WTC11 (cell line): Measurements from ENCODE around the gene ZDHHC22. TPM values are rescaled to one million over a fixed set of nuclear protein-coding genes. Genes with fewer than 3 reads are reported as not detected.
A peak's percentile ranks its signal among the peaks of the same experiment; 100 is the strongest.

Experiments used
- ATAC-seq: fragments of 200-7000 bp; cut with Tn5 transposase; 2 replicates; pipeline ENCODE4 v1.10.0; 2021; ENCODE audit warnings: mild to moderate bottlenecking, moderate library complexity
- CTCF ChIA-PET: fragments of 300-600 bp; sonication (Branson Sonifier 250); formaldehyde crosslinking; loops from one replicate; lab custom pipeline; 2021; ENCODE audit warnings: antibody characterized with exemption; lab: Charles Lee
- POLR2A ChIA-PET: fragments of 350-600 bp; sonication (Branson Sonifier 250); formaldehyde crosslinking; loops from one replicate; lab custom pipeline; 2021; ENCODE audit warnings: antibody characterized with exemption; lab: Charles Lee
- DNase-seq: peaks from one replicate; pipeline ENCODE4 v3.0.0; 2021; ENCODE audit warnings: low spot score
- H3K27ac Mint-ChIP-seq: 2 replicates; pipeline ENCODE4 v1.8.0; 2021; ENCODE audit warnings: mixed read lengths
- H3K27me3 Mint-ChIP-seq: 2 replicates; pipeline ENCODE4 v1.8.0; 2021; ENCODE audit warnings: low read depth, mild to moderate bottlenecking, moderate library complexity, mixed read lengths
- H3K36me3 Mint-ChIP-seq: 2 replicates; pipeline ENCODE4 v1.8.0; 2021; ENCODE audit warnings: mixed read lengths
- H3K4me1 Mint-ChIP-seq: 2 replicates; pipeline ENCODE4 v1.8.0; 2022; ENCODE audit warnings: mixed read lengths
- H3K4me3 Mint-ChIP-seq: 2 replicates; pipeline ENCODE4 v1.8.0; 2021; ENCODE audit warnings: mild to moderate bottlenecking, moderate library complexity, mixed read lengths
- H3K9me3 Mint-ChIP-seq: 2 replicates; pipeline ENCODE4 v1.8.0; 2021; ENCODE audit warnings: mixed read lengths
- CBFB ChIP-seq: sonication (generic); formaldehyde crosslinking; IDR thresholded peaks from 2 replicates; pipeline ENCODE4 v1.8.1; 2022; ENCODE audit warnings: mild to moderate bottlenecking, low read depth, missing genetic modification reagents
- CREM ChIP-seq: sonication (generic); formaldehyde crosslinking; IDR thresholded peaks from 2 replicates; pipeline ENCODE4 v1.8.1; 2022; ENCODE audit warnings: mild to moderate bottlenecking, missing genetic modification reagents, moderate library complexity
- ELF4 ChIP-seq: sonication (generic); formaldehyde crosslinking; IDR thresholded peaks from 2 replicates; pipeline ENCODE4 v1.8.1; 2022; ENCODE audit warnings: low read depth, mild to moderate bottlenecking, moderate library complexity, missing genetic modification reagents
- NFE2L1 ChIP-seq: sonication (generic); formaldehyde crosslinking; IDR thresholded peaks from 2 replicates; pipeline ENCODE4 v1.8.1; 2023; ENCODE audit warnings: missing genetic modification reagents
- NR1H2 ChIP-seq: sonication (generic); formaldehyde crosslinking; IDR thresholded peaks from 2 replicates; pipeline ENCODE4 v1.9.0; 2021; ENCODE audit warnings: mild to moderate bottlenecking, moderate library complexity, missing genetic modification reagents
- TCF7 ChIP-seq: sonication (generic); formaldehyde crosslinking; IDR thresholded peaks from 2 replicates; pipeline ENCODE4 v1.8.0; 2022; ENCODE audit warnings: mild to moderate bottlenecking, low read depth, missing genetic modification reagents, moderate library complexity
- TEAD1 ChIP-seq: sonication (generic); formaldehyde crosslinking; IDR thresholded peaks from 2 replicates; pipeline ENCODE4 v1.8.0; 2022; ENCODE audit warnings: mild to moderate bottlenecking, missing genetic modification reagents
- ZBTB21 ChIP-seq: sonication (generic); formaldehyde crosslinking; IDR thresholded peaks from 2 replicates; pipeline ENCODE4 v1.8.1; 2023; ENCODE audit warnings: mild to moderate bottlenecking, missing genetic modification reagents, borderline replicate concordance
- ZNF219 ChIP-seq: sonication (generic); formaldehyde crosslinking; IDR thresholded peaks from 2 replicates; pipeline ENCODE4 v1.8.0; 2023; ENCODE audit warnings: missing genetic modification reagents, mild to moderate bottlenecking, borderline replicate concordance
- ZNF317 ChIP-seq: sonication (generic); formaldehyde crosslinking; IDR thresholded peaks from 2 replicates; pipeline ENCODE4 v1.8.1; 2023; ENCODE audit warnings: low read depth, mild to moderate bottlenecking, moderate library complexity, missing genetic modification reagents, borderline replicate concordance
- total RNA-seq: library from RNA; stranded (reverse); gene quantifications from 3 replicates; pipeline ENCODE4 v1.2.3, GENCODE V29; 2021
- TF ChIP-seq, protein P1 (sequence below): sonication (generic); formaldehyde crosslinking; IDR thresholded peaks from 2 replicates; pipeline ENCODE4 v1.8.1; 2023; ENCODE audit warnings: mild to moderate bottlenecking, missing genetic modification reagents, moderate library complexity
- TF ChIP-seq, protein P2 (sequence below): fragments of 250-450 bp; sonication (Bioruptor Pico); IDR thresholded peaks from 2 replicates; pipeline ENCODE4 v1.9.0; 2021; ENCODE audit warnings: mild to moderate bottlenecking, borderline replicate concordance
- TF ChIP-seq, protein P3 (sequence below): sonication (generic); formaldehyde crosslinking; IDR thresholded peaks from 2 replicates; pipeline ENCODE4 v1.8.0; 2022; ENCODE audit warnings: mild to moderate bottlenecking, missing genetic modification reagents
- TF ChIP-seq, protein P4 (sequence below): sonication (generic); formaldehyde crosslinking; IDR thresholded peaks from 2 replicates; pipeline ENCODE4 v1.8.1; 2023; ENCODE audit warnings: mild to moderate bottlenecking, missing genetic modification reagents
- TF ChIP-seq, protein P5 (sequence below): sonication (generic); formaldehyde crosslinking; IDR thresholded peaks from 2 replicates; pipeline ENCODE4 v1.8.1; 2022; ENCODE audit warnings: low read depth, mild to moderate bottlenecking, moderate library complexity, missing genetic modification reagents, borderline replicate concordance

Gene ZDHHC22
- total RNA-seq, 1 experiment from 2014 or later = 47.7 TPM

DNA sequence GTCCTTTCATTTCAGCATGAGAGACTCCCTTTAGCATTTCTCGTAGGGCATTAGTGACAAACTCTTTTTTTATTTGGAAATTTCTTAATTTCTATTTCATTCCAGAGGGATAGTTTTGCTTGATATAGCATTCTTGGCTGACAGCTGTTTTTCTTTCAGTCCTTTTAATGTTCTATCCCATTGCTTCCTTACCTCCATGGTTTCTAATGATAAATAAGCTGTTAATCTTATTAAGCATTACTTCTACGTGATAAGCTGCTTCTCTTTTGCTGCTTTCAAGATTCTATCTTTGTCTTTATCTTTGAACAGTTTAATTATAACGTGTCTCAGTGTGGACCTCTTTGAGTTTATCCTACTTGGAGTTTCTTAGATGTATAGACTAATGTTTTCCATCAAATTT lies 28.5 kb upstream of the ZDHHC22 start:
- Mint-ChIP-seq H3K27me3 (peaks cover 2% of the 10 kb centered on the region; the same call in 1 of the 2 replicates), H3K9me3 (peaks cover 29% of the 10 kb centered on the region), H3K4me1 (no peaks in the 10 kb centered on the region), H3K27ac (no peak overlapping the region), H3K36me3 (peaks cover 12% of the 10 kb centered on the region; the same call in 1 of the 2 replicates)
- CTCF ChIA-PET = no interaction called here
- ATAC-seq = no peak
- TF ChIP-seq CREM (no peak), TCF7 (CRISPR knock-in tag) (no peak), ZNF317 (peak; percentile 90)
- TF ChIP-seq, protein P1, sequence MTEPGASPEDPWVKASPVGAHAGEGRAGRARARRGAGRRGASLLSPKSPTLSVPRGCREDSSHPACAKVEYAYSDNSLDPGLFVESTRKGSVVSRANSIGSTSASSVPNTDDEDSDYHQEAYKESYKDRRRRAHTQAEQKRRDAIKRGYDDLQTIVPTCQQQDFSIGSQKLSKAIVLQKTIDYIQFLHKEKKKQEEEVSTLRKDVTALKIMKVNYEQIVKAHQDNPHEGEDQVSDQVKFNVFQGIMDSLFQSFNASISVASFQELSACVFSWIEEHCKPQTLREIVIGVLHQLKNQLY (CRISPR knock-in tag) = no peak
- TF ChIP-seq, protein P2, sequence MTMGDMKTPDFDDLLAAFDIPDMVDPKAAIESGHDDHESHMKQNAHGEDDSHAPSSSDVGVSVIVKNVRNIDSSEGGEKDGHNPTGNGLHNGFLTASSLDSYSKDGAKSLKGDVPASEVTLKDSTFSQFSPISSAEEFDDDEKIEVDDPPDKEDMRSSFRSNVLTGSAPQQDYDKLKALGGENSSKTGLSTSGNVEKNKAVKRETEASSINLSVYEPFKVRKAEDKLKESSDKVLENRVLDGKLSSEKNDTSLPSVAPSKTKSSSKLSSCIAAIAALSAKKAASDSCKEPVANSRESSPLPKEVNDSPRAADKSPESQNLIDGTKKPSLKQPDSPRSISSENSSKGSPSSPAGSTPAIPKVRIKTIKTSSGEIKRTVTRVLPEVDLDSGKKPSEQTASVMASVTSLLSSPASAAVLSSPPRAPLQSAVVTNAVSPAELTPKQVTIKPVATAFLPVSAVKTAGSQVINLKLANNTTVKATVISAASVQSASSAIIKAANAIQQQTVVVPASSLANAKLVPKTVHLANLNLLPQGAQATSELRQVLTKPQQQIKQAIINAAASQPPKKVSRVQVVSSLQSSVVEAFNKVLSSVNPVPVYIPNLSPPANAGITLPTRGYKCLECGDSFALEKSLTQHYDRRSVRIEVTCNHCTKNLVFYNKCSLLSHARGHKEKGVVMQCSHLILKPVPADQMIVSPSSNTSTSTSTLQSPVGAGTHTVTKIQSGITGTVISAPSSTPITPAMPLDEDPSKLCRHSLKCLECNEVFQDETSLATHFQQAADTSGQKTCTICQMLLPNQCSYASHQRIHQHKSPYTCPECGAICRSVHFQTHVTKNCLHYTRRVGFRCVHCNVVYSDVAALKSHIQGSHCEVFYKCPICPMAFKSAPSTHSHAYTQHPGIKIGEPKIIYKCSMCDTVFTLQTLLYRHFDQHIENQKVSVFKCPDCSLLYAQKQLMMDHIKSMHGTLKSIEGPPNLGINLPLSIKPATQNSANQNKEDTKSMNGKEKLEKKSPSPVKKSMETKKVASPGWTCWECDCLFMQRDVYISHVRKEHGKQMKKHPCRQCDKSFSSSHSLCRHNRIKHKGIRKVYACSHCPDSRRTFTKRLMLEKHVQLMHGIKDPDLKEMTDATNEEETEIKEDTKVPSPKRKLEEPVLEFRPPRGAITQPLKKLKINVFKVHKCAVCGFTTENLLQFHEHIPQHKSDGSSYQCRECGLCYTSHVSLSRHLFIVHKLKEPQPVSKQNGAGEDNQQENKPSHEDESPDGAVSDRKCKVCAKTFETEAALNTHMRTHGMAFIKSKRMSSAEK (CRISPR knock-in tag) = no peak
- TF ChIP-seq, all 79 proteins: peak for 1
- POLR2A ChIA-PET = no interaction called here
- DNase-seq = no peak
- no peak overlapping the region for H3K4me3 Mint-ChIP-seq

DNA sequence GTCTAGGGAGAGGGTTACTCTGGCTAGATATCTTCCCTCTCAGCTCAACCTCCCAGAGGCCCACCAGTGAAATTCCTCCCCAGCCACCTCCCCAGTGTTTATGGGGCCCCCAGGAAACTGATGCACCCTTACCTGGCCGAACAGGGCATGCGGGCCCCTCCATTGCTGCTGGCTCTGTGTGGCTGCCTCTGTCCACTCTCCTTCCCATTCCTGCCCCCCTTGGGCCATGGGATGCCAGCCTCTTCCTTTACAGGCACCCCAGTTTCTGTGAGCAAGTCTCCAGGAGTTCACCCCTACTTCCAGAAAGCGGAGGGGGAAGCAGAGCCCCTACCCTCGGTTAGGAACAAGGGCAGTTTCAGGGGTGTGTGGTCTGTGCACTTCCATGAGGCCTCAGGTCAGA lies 19.4 kb upstream of the ZDHHC22 start:
- Mint-ChIP-seq H3K4me1 (peaks cover 17% of the 10 kb centered on the region), H3K4me3 (no peak overlapping the region), H3K27ac (no peak overlapping the region), H3K9me3 (no peaks in the 10 kb centered on the region), H3K36me3 (no peaks in the 10 kb centered on the region), H3K27me3 (no peaks in the 10 kb centered on the region)
- ATAC-seq = no peak
- CTCF ChIA-PET = interaction anchor here (1.4 to 1.6 kb wide), 2 partner anchors 10 to 18 kb away, joined by 4 to 7 read pairs; no protein-coding TSS in a partner anchor
- POLR2A ChIA-PET = no interaction called here
- DNase-seq = no peak
- TF ChIP-seq, protein P3, sequence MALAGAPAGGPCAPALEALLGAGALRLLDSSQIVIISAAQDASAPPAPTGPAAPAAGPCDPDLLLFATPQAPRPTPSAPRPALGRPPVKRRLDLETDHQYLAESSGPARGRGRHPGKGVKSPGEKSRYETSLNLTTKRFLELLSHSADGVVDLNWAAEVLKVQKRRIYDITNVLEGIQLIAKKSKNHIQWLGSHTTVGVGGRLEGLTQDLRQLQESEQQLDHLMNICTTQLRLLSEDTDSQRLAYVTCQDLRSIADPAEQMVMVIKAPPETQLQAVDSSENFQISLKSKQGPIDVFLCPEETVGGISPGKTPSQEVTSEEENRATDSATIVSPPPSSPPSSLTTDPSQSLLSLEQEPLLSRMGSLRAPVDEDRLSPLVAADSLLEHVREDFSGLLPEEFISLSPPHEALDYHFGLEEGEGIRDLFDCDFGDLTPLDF (CRISPR knock-in tag) = no peak
- TF ChIP-seq, protein P4, sequence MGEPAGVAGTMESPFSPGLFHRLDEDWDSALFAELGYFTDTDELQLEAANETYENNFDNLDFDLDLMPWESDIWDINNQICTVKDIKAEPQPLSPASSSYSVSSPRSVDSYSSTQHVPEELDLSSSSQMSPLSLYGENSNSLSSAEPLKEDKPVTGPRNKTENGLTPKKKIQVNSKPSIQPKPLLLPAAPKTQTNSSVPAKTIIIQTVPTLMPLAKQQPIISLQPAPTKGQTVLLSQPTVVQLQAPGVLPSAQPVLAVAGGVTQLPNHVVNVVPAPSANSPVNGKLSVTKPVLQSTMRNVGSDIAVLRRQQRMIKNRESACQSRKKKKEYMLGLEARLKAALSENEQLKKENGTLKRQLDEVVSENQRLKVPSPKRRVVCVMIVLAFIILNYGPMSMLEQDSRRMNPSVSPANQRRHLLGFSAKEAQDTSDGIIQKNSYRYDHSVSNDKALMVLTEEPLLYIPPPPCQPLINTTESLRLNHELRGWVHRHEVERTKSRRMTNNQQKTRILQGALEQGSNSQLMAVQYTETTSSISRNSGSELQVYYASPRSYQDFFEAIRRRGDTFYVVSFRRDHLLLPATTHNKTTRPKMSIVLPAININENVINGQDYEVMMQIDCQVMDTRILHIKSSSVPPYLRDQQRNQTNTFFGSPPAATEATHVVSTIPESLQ (CRISPR knock-in tag) = no peak
- TF ChIP-seq, protein P5, sequence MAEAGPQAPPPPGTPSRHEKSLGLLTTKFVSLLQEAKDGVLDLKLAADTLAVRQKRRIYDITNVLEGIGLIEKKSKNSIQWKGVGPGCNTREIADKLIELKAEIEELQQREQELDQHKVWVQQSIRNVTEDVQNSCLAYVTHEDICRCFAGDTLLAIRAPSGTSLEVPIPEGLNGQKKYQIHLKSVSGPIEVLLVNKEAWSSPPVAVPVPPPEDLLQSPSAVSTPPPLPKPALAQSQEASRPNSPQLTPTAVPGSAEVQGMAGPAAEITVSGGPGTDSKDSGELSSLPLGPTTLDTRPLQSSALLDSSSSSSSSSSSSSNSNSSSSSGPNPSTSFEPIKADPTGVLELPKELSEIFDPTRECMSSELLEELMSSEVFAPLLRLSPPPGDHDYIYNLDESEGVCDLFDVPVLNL = no peak
- TF ChIP-seq NFE2L1 (CRISPR knock-in tag) = no peak
- no peak for TF ChIP-seq ELF4
- TF ChIP-seq TEAD1 (CRISPR knock-in tag) = no peak
- no peak for TF ChIP-seq ZBTB21 (CRISPR knock-in tag)
- no peak for TF ChIP-seq CBFB (CRISPR knock-in tag)
- no peak for TF ChIP-seq ZNF219
- TF ChIP-seq NR1H2 (CRISPR knock-in tag) = no peak
